ENCODE results near the gene DEF6.
A peak's percentile ranks its signal among the peaks of the same experiment; 100 is the strongest.

DEF6 gene

DNA sequence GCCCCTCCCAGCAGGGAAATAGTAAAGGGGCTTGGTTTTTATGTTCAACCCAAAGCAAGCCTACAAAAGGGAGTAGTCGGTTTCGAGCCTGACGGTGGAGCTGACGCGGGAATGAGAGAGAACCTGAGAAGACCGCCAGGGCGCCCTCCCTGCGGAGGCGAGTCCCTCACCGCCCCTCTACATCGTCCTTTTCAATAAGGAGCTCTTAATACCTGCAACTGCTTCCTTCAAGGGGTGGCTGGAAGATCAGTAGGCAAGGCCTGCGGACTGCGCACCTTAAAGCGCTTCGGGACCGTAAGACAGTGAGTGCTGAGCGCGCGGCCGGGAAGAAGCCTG, 38.8 kb upstream of the DEF6 start:
- peak overlapping the region; percentile 74 for H3K4me2 ChIP-seq (ENCODE audit: low read depth, low read length)
- H3F3A ChIP-seq (ENCODE audit: insufficient read depth, low read length) = peaks cover 16% of the 10 kb centered on the region
- H3K9ac ChIP-seq (ENCODE audit: low read length) = peak overlapping the region; percentile 95
- H2AFZ ChIP-seq (ENCODE audit: low read length) = peak overlapping the region; percentile 66
- no peaks in the 10 kb centered on the region for H3K9me3 ChIP-seq (replicated peaks; ENCODE audit: insufficient read depth, low read length)
- DNase-seq = no peak
- TF ChIP-seq EZH2 (optimal IDR thresholded peaks at IDR 0.05; ENCODE audit: low read depth, low read length) (no peak), EZH2phosphoT487 (IDR thresholded peaks at IDR 0.05; ENCODE audit: low read length) (no peak)
- TF ChIP-seq, protein P1, sequence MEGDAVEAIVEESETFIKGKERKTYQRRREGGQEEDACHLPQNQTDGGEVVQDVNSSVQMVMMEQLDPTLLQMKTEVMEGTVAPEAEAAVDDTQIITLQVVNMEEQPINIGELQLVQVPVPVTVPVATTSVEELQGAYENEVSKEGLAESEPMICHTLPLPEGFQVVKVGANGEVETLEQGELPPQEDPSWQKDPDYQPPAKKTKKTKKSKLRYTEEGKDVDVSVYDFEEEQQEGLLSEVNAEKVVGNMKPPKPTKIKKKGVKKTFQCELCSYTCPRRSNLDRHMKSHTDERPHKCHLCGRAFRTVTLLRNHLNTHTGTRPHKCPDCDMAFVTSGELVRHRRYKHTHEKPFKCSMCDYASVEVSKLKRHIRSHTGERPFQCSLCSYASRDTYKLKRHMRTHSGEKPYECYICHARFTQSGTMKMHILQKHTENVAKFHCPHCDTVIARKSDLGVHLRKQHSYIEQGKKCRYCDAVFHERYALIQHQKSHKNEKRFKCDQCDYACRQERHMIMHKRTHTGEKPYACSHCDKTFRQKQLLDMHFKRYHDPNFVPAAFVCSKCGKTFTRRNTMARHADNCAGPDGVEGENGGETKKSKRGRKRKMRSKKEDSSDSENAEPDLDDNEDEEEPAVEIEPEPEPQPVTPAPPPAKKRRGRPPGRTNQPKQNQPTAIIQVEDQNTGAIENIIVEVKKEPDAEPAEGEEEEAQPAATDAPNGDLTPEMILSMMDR (IDR thresholded peaks at IDR 0.05; ENCODE audit: low read length) = peak; percentile 22; the same call in 1 of the 2 replicates
- H3K27me3 ChIP-seq (replicated peaks; ENCODE audit: insufficient read depth, low read length) = no peaks in the 10 kb centered on the region
- peaks cover 26% of the 10 kb centered on the region for H3K79me2 ChIP-seq (ENCODE audit: low read length)
- H3K4me1 ChIP-seq (ENCODE audit: low read length) = peaks cover 18% of the 10 kb centered on the region
- H3K4me3 ChIP-seq (ENCODE audit: low read length) = peak overlapping the region; percentile 83
- peak overlapping the region; percentile 70; the same call in 1 of the 2 replicates for H3K27ac ChIP-seq (ENCODE audit: low read length)
- H3K36me3 ChIP-seq (replicated peaks; ENCODE audit: insufficient read depth, low read length) = no peaks in the 10 kb centered on the region
- H4K20me1 ChIP-seq (ENCODE audit: insufficient read depth, low read length) = no peaks in the 10 kb centered on the region
- no peaks in the 10 kb centered on the region for H3K9me2 ChIP-seq (replicated peaks; ENCODE audit: insufficient read depth, low read length)

DNA sequence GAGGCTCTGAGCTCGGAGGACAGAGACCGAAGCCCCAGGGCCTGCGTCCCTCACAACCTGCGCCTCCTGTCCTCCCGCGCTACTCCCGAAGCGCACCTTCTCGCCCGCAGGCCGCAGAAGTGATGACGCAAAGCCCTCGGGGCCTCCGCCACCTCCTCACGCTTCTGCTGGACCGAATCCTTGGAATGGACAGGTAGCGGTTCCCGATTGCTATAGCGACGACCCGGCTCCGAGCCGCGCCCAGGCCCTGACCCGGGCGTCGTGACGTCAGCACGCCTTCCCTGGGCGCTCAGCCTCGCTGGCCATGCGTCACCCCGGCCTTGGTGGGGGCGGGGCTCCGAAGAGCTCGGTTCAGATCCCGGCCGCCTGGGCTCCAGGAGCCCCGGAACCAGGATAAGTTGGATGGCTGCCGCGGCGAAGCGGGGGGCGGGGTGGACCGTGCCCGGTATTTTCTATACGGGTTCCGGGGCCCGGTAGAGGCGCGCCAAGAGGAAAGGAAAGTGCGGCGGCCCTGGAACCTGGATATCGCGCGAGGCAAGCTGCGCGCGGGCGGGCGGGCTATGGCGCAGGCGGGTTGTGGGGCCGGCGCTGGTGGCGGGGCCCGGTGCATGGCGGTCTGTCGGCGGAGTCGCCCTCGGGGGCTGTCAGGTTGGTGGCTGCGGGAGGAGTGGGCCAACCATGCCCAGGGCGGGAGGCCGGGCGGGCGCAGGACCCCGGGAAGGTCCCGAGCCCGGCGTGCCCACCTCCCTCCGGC, 38.2 kb upstream of the DEF6 start, which contains the start of gene ZNF76:
ZNF76 (plus strand) TSS at position 542 of the 754 bp plus-strand sequence. CDS start 21,417 bp downstream, outside the sequence.
- H3K27ac ChIP-seq (ENCODE audit: low read length) = peak within 1 kb of the TSS; percentile 70
- H2AFZ ChIP-seq (ENCODE audit: low read length) = peak within 1 kb of the TSS; percentile 66
- H3K4me2 ChIP-seq (ENCODE audit: low read depth, low read length) = peak within 1 kb of the TSS; percentile 92
- H3K27me3 ChIP-seq (replicated peaks; ENCODE audit: insufficient read depth, low read length) = no peaks in the 10 kb centered on the region
- H3K4me1 ChIP-seq (ENCODE audit: low read length) = peaks cover 18% of the 10 kb centered on the region
- H3K79me2 ChIP-seq (ENCODE audit: low read length) = peaks cover 29% of the 10 kb centered on the region
- no peaks in the 10 kb centered on the region for H3K36me3 ChIP-seq (replicated peaks; ENCODE audit: insufficient read depth, low read length)
- H3F3A ChIP-seq (ENCODE audit: insufficient read depth, low read length) = peaks cover 16% of the 10 kb centered on the region
- no peaks in the 10 kb centered on the region for H3K9me3 ChIP-seq (replicated peaks; ENCODE audit: insufficient read depth, low read length)
- peak; percentile 94 for DNase-seq
- no peaks in the 10 kb centered on the region for H3K9me2 ChIP-seq (replicated peaks; ENCODE audit: insufficient read depth, low read length)
- no peak for TF ChIP-seq EZH2 (optimal IDR thresholded peaks at IDR 0.05; ENCODE audit: low read depth, low read length)
- TF ChIP-seq EZH2phosphoT487 (IDR thresholded peaks at IDR 0.05; ENCODE audit: low read length) = no peak
- TF ChIP-seq, protein P1 (IDR thresholded peaks at IDR 0.05; ENCODE audit: low read length) = no peak
- H4K20me1 ChIP-seq (ENCODE audit: insufficient read depth, low read length) = no peaks in the 10 kb centered on the region
- H3K4me3 ChIP-seq (ENCODE audit: low read length) = peak within 1 kb of the TSS; percentile 83
- H3K9ac ChIP-seq (ENCODE audit: low read length) = peak within 1 kb of the TSS; percentile 95

DNA sequence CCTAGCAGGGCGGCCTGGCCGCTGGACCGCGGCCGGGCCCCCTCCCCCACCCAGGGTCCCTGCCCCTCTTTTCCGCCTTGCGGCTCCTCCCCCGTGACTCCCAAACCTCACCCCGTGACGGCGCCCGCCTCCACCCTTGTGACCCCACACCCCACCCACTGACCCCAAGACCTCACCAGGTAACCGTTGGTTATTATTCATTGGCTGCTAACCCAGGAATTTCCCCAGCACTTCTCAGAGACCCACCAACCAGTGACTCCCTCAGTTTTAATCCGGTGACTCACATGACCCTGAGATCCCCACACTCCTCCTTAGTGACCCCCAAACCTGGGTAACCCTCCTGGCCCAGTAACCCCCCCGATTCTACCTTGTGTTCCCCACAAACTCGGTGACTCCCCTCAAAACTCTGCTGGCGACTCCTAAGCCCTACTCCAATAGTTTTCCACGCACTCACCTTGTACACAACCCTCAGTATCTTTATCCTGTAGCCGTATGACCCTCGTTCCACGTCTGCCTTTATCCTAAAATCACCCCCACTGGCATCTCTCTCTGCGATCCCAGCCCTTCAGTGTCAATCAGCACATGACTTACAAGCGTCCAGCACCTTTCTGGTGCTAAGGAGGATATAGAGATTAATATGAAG, 37.5 kb upstream of the DEF6 start:
- Histone ChIP-seq H2AFZ (ENCODE audit: low read length) (peak overlapping the region; percentile 66), H3K27ac (ENCODE audit: low read length) (peak overlapping the region; percentile 70; the same call in 1 of the 2 replicates), H3K36me3 (replicated peaks; ENCODE audit: insufficient read depth, low read length) (no peaks in the 10 kb centered on the region), H3K9me2 (replicated peaks; ENCODE audit: insufficient read depth, low read length) (no peaks in the 10 kb centered on the region), H3K9me3 (replicated peaks; ENCODE audit: insufficient read depth, low read length) (no peaks in the 10 kb centered on the region), H4K20me1 (ENCODE audit: insufficient read depth, low read length) (no peaks in the 10 kb centered on the region), H3F3A (ENCODE audit: insufficient read depth, low read length) (peaks cover 16% of the 10 kb centered on the region), H3K4me1 (ENCODE audit: low read length) (peaks cover 18% of the 10 kb centered on the region), H3K4me2 (ENCODE audit: low read depth, low read length) (peak overlapping the region; percentile 92), H3K79me2 (ENCODE audit: low read length) (peaks cover 31% of the 10 kb centered on the region), H3K9ac (ENCODE audit: low read length) (peak overlapping the region; percentile 95), H3K4me3 (ENCODE audit: low read length) (peak overlapping the region; percentile 83), H3K27me3 (replicated peaks; ENCODE audit: insufficient read depth, low read length) (no peaks in the 10 kb centered on the region)
- DNase-seq = peak; percentile 66
- TF ChIP-seq, protein P1 (IDR thresholded peaks at IDR 0.05; ENCODE audit: low read length) = no peak
- TF ChIP-seq EZH2phosphoT487 (IDR thresholded peaks at IDR 0.05; ENCODE audit: low read length) (no peak), EZH2 (optimal IDR thresholded peaks at IDR 0.05; ENCODE audit: low read depth, low read length) (no peak)

Measured in MM.1S (cell line).